ENCODE results near the gene LBH.

The LBH gene

GRCh38 chr2:30260941-30261340, 29.6 kb downstream of the LBH start:
- Mint-ChIP-seq H3K36me3 (ENCODE audit: low read depth) (peaks cover 44% of the 10 kb centered on the region), H3K27ac (no peak overlapping the region), H3K27me3 (ENCODE audit: low read depth) (peaks cover 3% of the 10 kb centered on the region), H3K4me3 (no peak overlapping the region), H3K9me3 (peaks cover 15% of the 10 kb centered on the region), H3K4me1 (peaks cover 18% of the 10 kb centered on the region)
- TF ChIP-seq CTCF (IDR thresholded peaks at IDR 0.05; ENCODE audit: unreplicated experiment in 3 of 3) = no peak

- Mint-ChIP-seq H3K4me1 (peaks cover 16% of the 10 kb centered on the region), H3K4me3 (no peak overlapping the region), H3K36me3 (ENCODE audit: low read depth) (peaks cover 41% of the 10 kb centered on the region), H3K9me3 (peaks cover 15% of the 10 kb centered on the region), H3K27ac (no peak overlapping the region), H3K27me3 (ENCODE audit: low read depth) (peaks cover 3% of the 10 kb centered on the region)
- TF ChIP-seq CTCF (IDR thresholded peaks at IDR 0.05; ENCODE audit: unreplicated experiment in 3 of 3) = no peak
These were observed 30.4 kb downstream of the LBH start for GRCh38 chr2:30261695-30262211.

GRCh38 chr2:30262716-30263309, 31.5 kb downstream of the LBH start:
- H3K27ac Mint-ChIP-seq = no peak overlapping the region
- peaks cover 6% of the 10 kb centered on the region for H3K4me1 Mint-ChIP-seq

GRCh38 chr2:30264274-30264673, 32.9 kb downstream of the LBH start:
- Mint-ChIP-seq H3K4me1 (peaks cover 6% of the 10 kb centered on the region), H3K4me3 (no peak overlapping the region)

More at GRCh38 chr2:30262716-30263309, 31.5 kb downstream of the LBH start:
- H3K9me3 Mint-ChIP-seq = peaks cover 15% of the 10 kb centered on the region
- TF ChIP-seq CTCF (IDR thresholded peaks at IDR 0.05; ENCODE audit: unreplicated experiment in 3 of 3) = no peak
- no peak overlapping the region for H3K4me3 Mint-ChIP-seq
- H3K27me3 Mint-ChIP-seq (ENCODE audit: low read depth) = peaks cover 3% of the 10 kb centered on the region
- H3K36me3 Mint-ChIP-seq (ENCODE audit: low read depth) = peaks cover 31% of the 10 kb centered on the region

GRCh38 chr2:30265052-30266015, 34.0 kb downstream of the LBH start:
- Mint-ChIP-seq H3K4me3 (no peak overlapping the region), H3K27ac (no peak overlapping the region), H3K9me3 (peaks cover 15% of the 10 kb centered on the region), H3K4me1 (peaks cover 6% of the 10 kb centered on the region), H3K36me3 (ENCODE audit: low read depth) (peaks cover 10% of the 10 kb centered on the region), H3K27me3 (ENCODE audit: low read depth) (no peaks in the 10 kb centered on the region)
- TF ChIP-seq CTCF (IDR thresholded peaks at IDR 0.05; ENCODE audit: unreplicated experiment in 3 of 3) = no peak

More at GRCh38 chr2:30264274-30264673, 32.9 kb downstream of the LBH start:
- H3K27me3 Mint-ChIP-seq (ENCODE audit: low read depth) = no peaks in the 10 kb centered on the region
- H3K36me3 Mint-ChIP-seq (ENCODE audit: low read depth) = peaks cover 19% of the 10 kb centered on the region
- H3K9me3 Mint-ChIP-seq = peaks cover 15% of the 10 kb centered on the region
- TF ChIP-seq CTCF (IDR thresholded peaks at IDR 0.05; ENCODE audit: unreplicated experiment in 3 of 3) = no peak
- no peak overlapping the region for H3K27ac Mint-ChIP-seq

Data from nephron (organoid).